NCI-H146 treated with DMSO at 0.1 percent for 48 hours (cell line): ENCODE results near the gene NUF2.

ENCODE experiments used
- DNase-seq: peaks from one replicate; lab custom pipeline; 2025; ENCODE audit not compliant: unreplicated experiment; lab: John Stamatoyannopoulos, UW

The NUF2 gene

DNA sequence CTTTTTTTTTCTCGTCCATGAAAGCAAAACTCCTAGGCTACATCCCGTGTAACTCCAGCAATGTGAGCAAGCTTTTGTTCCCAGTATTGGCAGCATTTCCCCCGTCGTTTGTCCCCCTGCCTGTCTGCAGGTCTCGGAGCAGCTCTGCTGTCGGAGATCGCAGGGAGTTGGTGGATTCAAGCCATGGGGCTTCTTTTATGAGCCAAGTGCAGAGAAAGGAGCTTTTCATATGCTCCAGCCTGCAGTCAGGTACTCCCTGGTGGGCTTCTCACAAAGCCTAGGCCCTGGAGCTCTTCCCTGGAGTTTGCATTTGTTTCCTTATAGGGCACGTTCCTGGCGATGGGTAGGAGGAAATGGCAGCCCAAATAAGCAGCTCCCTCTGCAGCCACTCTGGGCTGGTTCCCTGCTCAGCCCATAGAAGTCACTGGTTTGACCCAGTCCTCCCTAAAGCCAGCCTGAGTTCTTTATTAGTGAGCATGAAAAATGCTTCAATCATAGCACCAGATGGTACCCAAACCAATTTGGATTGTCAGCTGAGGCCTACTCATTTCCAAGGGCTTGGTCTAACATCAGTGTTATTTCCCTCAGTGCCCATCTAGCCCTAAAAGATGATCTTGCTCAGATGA lies 78.3 kb downstream of the NUF2 start:
- DNase-seq, result peak; percentile 48

DNA sequence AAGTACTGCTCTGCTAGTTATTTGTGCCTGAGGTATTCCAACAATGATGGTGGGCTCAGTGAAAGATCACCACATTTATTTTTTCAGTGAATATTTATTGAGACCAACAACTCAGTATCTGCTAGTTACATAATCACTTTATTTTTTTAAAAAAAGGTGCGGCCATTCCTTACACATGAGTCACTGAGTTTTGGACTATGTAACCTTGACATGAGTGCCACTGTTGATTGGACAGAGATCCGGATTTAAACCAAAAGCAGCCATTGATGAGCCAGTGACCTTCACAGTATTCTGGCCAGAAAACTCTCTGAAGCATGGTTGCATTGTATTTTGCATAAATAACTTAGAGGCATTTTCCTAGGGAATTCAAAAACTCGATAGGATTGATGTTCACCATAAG lies 79.5 kb downstream of the NUF2 start:
- DNase-seq, result no peak
